Karpas-422 (cell line): Measurements from ENCODE around the gene GRID2IP. TPM values are rescaled to one million over a fixed set of nuclear protein-coding genes. Genes with fewer than 3 reads are reported as not detected.

Experiments used
- DNase-seq: peaks from one replicate; pipeline ENCODE4 v3.0.0-alpha.2; 2015
- H2AFZ ChIP-seq: fragments of 200-600 bp; sonication (generic); 2 replicates; pipeline ENCODE4 v1.6.1; 2014; ENCODE audit warnings: antibody characterized with exemption, low read length, mixed read lengths
- H3K27ac ChIP-seq: fragments of 200-600 bp; sonication (generic); 2 replicates; pipeline ENCODE4 v1.5.1; 2014; ENCODE audit warnings: mild to moderate bottlenecking, low read length, moderate library complexity
- H3K27me3 ChIP-seq: fragments of 200-600 bp; sonication (generic); 2 replicates; pipeline ENCODE4 v1.6.1; 2014; ENCODE audit warnings: low read length, mixed read lengths
- H3K36me3 ChIP-seq: fragments of 200-600 bp; sonication (generic); 2 replicates; pipeline ENCODE4 v1.6.1; 2014; ENCODE audit warnings: low read length, mixed read lengths; ENCODE audit not compliant: insufficient read depth
- H3K4me1 ChIP-seq: fragments of 200-600 bp; sonication (generic); 2 replicates; pipeline ENCODE4 v1.6.1; 2014; ENCODE audit warnings: mild to moderate bottlenecking, low read length, mixed read lengths
- H3K4me2 ChIP-seq: fragments of 200-600 bp; sonication (generic); 2 replicates; pipeline ENCODE4 v1.6.1; 2014; ENCODE audit warnings: low read length, low read depth, mild to moderate bottlenecking; ENCODE audit not compliant: poor library complexity, severe bottlenecking
- H3K4me3 ChIP-seq: fragments of 200-600 bp; sonication (generic); 2 replicates; pipeline ENCODE4 v1.5.1; 2014; ENCODE audit warnings: mild to moderate bottlenecking, antibody characterized with exemption, low read length, mixed read lengths
- H3K79me2 ChIP-seq: fragments of 200-600 bp; sonication (generic); 2 replicates; pipeline ENCODE4 v1.6.1; 2014; ENCODE audit warnings: mild to moderate bottlenecking, low read length, mixed read lengths
- H3K9ac ChIP-seq: fragments of 200-600 bp; sonication (generic); 2 replicates; pipeline ENCODE4 v1.6.0; 2014; ENCODE audit warnings: low read length
- H3K9me2 ChIP-seq: fragments of 200-600 bp; sonication (generic), shearing (Covaris generic); replicated peaks from 2 replicates; pipeline ENCODE4 v1.6.0; 2014; ENCODE audit warnings: mild to moderate bottlenecking, low read length, moderate library complexity; ENCODE audit not compliant: insufficient read depth
- H3K9me3 ChIP-seq: fragments of 300-700, 200-600 bp; sonication (generic); 2 replicates; pipeline ENCODE4 v1.6.1; 2014; ENCODE audit warnings: low read length, mixed read lengths
- H4K20me1 ChIP-seq: fragments of 200-600 bp; sonication (generic); 2 replicates; pipeline ENCODE4 v1.6.1; 2014; ENCODE audit warnings: mild to moderate bottlenecking, antibody characterized with exemption, low read length, low read depth; ENCODE audit not compliant: insufficient read depth
- total RNA-seq: library from RNA; depleted of rRNA; stranded (reverse); fragments of >200 nt; shearing (Covaris generic); gene quantifications from 2 replicates; pipeline ENCODE4 v1.2.3, GENCODE V29; 2014; ENCODE audit warnings: low replicate concordance

Gene GRID2IP
- total RNA-seq, 1 experiment from 2014 or later, result not detected

DNA sequence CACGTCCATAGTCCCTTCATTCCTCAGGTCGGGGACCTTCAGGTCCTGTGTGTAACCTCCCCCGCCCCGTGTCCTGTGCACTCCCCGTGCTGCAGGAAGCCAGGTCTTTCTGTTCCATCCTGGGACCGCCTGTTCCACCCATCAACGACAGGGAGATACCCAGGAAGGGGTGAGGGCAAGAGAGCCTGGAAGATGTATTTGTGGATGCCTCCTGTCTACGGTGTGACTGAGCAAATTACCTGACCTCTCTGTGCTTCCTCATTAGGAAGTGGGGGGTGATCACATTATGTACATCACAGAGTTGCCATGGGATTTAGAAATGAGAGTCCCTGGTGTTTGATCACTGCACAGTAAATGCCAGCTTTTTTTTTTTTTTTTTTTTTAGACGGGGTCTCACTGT is 46.3 kb downstream of the GRID2IP start:
- Histone ChIP-seq H3K36me3 (no peaks in the 10 kb centered on the region), H3K9me3 (no peaks in the 10 kb centered on the region), H3K27me3 (no peaks in the 10 kb centered on the region), H2AFZ (peak overlapping the region; percentile 96; the same call in 1 of the 2 replicates), H3K9me2 (no peaks in the 10 kb centered on the region), H3K9ac (peak overlapping the region; percentile 60), H3K79me2 (no peaks in the 10 kb centered on the region), H3K4me2 (peak overlapping the region; percentile 79), H4K20me1 (no peaks in the 10 kb centered on the region), H3K4me1 (peaks cover 14% of the 10 kb centered on the region), H3K27ac (no peak overlapping the region), H3K4me3 (peak overlapping the region; percentile 73; the same call in 1 of the 2 replicates)
- no peak for DNase-seq

DNA sequence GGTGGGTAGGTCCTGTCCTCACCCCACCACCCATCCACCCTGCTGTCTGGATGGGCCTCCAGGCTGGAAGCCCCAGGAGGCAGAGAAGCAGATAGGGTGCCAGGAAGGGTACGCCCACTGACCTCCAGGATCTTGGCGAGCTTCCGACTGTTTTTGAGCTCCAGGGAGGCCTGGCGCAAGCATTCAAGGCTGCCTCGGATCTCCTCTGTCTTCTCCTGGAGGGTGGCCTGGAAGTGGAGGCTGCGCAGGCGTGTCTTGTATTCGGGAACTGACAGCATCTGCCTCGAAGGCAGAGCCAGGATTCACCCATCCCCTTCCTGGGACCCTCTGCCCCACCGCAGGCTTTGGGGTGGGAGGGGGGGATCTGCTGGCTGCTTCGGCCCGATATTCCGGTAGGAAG is 48.4 kb downstream of the GRID2IP start:
- Histone ChIP-seq H3K79me2 (no peaks in the 10 kb centered on the region), H3K4me3 (no peak overlapping the region), H3K4me2 (no peak overlapping the region), H3K36me3 (no peaks in the 10 kb centered on the region), H4K20me1 (no peaks in the 10 kb centered on the region), H3K9me3 (no peaks in the 10 kb centered on the region), H3K27me3 (no peaks in the 10 kb centered on the region), H3K9ac (no peak overlapping the region), H3K9me2 (no peaks in the 10 kb centered on the region), H2AFZ (no peak overlapping the region), H3K27ac (no peak overlapping the region), H3K4me1 (peaks cover 14% of the 10 kb centered on the region)
- no peak for DNase-seq

DNA sequence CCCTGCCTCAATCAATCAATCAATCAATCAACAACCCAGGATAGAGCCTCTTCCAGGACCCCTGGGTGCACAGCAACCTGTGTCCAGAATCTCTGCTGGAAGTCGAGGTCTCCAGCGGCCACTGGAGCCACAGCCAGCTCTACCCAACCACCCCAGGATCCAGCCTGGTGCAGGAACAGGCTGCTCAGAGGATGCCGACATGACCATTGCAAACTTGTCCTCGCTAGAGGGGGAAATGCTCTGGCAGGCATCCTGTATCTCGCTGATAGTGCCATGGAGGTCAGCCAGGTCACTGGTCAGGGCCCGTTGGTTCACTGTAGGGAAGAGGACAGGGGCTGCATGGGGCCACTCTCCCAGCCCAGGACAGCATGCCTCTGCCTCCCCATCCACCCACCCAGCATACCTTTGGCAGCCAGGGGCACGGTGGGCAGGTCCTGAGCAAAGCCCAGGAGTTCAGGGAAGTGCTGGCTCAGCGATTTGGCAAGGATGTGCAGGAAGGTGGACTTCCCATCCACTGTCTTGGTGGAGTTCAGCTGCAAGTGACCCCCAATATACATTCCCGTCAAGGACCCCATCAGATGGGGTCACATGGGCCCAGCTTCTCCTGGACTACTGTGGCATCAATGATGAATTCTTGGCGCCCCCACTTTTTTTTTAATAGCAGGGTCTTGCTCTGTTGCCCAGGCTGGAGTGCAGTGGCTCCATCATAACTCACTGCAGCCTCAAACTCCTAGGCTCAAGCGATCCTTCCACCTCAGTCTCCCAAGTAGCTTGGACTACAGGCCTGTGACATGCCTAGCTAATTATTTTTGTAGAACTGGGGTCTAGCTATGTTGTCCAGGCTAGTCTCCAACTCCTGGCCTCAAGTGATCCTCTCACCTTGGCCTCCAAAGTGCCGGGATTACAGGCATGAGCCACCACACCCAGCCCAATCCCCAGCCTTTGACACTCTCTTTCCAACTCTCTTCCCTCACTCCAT is 49.4 kb downstream of the GRID2IP start:
- DNase-seq, result no peak
- Histone ChIP-seq H3K27me3 (no peaks in the 10 kb centered on the region), H4K20me1 (no peaks in the 10 kb centered on the region), H2AFZ (no peak overlapping the region), H3K27ac (no peak overlapping the region), H3K4me2 (no peak overlapping the region), H3K4me1 (peaks cover 14% of the 10 kb centered on the region), H3K9ac (no peak overlapping the region), H3K36me3 (no peaks in the 10 kb centered on the region), H3K79me2 (no peaks in the 10 kb centered on the region), H3K4me3 (no peak overlapping the region), H3K9me2 (no peaks in the 10 kb centered on the region), H3K9me3 (no peaks in the 10 kb centered on the region)

DNA sequence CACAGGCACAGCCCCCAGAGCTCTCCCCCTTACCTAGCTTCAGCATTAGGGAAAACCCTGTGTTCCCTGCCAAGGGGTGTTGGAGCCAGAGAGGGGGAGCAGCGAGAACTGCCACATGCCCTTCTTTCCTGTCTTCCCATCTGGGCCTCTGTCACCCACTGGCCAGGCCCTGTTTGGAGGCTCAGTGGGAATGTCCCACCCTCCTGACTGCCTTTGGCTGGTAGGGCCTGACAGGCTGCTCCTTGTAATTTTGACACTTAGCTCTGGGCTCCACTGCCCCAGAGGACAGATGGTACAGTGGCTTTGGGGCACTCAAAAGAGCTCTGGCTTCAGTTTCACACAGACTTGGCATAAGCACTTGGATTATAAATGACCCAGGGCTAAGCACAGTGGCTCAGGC is 50.6 kb downstream of the GRID2IP start:
- no peak for DNase-seq
- Histone ChIP-seq H3K9me3 (no peaks in the 10 kb centered on the region), H3K79me2 (no peaks in the 10 kb centered on the region), H3K4me2 (no peak overlapping the region), H3K36me3 (no peaks in the 10 kb centered on the region), H3K9ac (no peak overlapping the region), H3K9me2 (no peaks in the 10 kb centered on the region), H2AFZ (no peak overlapping the region), H3K27ac (no peak overlapping the region), H4K20me1 (no peaks in the 10 kb centered on the region), H3K4me3 (no peak overlapping the region), H3K27me3 (no peaks in the 10 kb centered on the region), H3K4me1 (peaks cover 14% of the 10 kb centered on the region)

DNA sequence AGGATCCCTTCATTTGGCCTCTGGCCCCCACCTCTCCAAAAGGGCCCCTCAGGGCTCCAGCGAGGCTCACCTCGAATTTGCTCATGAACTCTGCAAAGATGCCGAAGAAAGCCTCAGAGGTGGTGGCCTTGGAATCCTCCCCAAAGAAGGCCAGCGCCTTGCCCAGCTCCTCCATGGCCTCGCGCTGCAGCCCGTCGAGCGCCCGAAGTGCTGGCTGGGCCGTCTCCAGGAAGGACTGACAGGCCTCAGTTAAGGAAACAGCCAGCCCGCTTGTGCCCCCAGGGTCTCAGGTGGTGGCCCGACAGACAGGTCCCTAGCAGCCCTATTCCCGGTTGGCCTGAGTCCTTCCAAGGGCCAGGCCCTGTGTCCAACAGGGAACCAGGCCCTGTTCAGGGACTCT is 53.3 kb downstream of the GRID2IP start:
- no peaks in the 10 kb centered on the region for H3K27me3 ChIP-seq
- H3K9ac ChIP-seq, result no peak overlapping the region
- no peaks in the 10 kb centered on the region for H3K9me3 ChIP-seq
- H3K27ac ChIP-seq, result no peak overlapping the region
- H3K4me3 ChIP-seq, result no peak overlapping the region
- no peaks in the 10 kb centered on the region for H4K20me1 ChIP-seq
- no peak for DNase-seq
- H3K36me3 ChIP-seq, result no peaks in the 10 kb centered on the region
- H2AFZ ChIP-seq, result no peak overlapping the region
- H3K9me2 ChIP-seq, result no peaks in the 10 kb centered on the region
- no peaks in the 10 kb centered on the region for H3K4me1 ChIP-seq
- no peaks in the 10 kb centered on the region for H3K79me2 ChIP-seq
- no peak overlapping the region for H3K4me2 ChIP-seq

DNA sequence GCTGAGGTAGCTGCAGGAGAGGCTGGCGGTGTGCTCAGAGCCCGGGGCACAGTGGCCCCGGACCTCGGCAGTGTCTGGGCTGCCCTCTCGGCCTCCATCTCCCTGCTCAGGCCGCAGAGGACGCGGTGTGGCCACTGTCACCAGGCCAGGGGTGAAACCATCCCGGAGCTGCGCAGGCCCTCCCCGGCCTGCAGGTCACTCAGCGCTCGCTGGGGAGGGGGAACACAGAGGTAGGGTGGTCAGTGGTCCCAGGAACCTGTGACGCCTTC is 53.7 kb downstream of the GRID2IP start:
- no peak overlapping the region for H2AFZ ChIP-seq
- H3K4me1 ChIP-seq, result no peaks in the 10 kb centered on the region
- no peaks in the 10 kb centered on the region for H3K79me2 ChIP-seq
- H3K9me2 ChIP-seq, result no peaks in the 10 kb centered on the region
- no peak overlapping the region for H3K27ac ChIP-seq
- no peaks in the 10 kb centered on the region for H3K27me3 ChIP-seq
- no peak overlapping the region for H3K4me3 ChIP-seq
- H4K20me1 ChIP-seq, result no peaks in the 10 kb centered on the region
- H3K9me3 ChIP-seq, result no peaks in the 10 kb centered on the region
- DNase-seq, result no peak
- H3K36me3 ChIP-seq, result no peaks in the 10 kb centered on the region
- H3K9ac ChIP-seq, result no peak overlapping the region
- no peak overlapping the region for H3K4me2 ChIP-seq

DNA sequence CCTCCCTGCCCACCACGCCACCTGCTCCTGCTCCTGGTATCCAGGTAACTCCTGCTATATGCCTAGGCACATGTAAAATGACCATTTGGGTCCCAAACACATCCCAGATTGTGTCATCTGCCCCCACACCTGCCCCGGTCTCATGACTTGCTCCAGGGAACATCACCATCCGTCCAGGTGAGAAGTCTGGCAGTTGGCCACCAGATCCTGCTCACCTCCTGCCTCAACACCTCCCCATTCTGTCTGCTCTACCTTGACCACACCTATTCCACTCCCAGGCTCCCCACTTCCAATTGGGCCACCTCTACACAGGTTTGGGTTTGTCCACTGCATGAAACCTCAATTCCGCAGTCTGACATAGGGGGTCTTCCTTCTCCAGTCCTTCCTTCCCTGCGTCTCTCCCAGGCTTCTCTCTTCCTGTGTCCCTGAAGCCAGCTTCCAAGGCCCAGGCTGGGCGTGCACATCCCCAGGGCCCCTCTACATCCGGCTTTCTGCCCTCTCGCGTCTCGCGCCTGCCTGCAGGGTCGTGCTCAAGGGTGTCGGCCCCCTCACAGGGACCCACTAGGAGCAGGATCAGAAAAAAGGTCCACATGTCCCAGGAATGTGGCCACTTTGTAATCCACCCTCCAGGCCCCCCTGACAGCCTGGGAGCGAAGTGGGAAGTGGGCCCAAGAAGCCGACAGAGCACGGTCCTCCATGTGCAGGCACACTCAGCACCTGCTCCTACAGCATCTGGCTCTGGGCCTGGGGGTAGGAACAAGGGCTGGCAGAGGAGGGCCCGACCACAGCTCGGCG is 54.2 kb downstream of the GRID2IP start:
- H3K79me2 ChIP-seq, result no peaks in the 10 kb centered on the region
- H3K4me1 ChIP-seq, result no peaks in the 10 kb centered on the region
- H3K27ac ChIP-seq, result no peak overlapping the region
- H3K27me3 ChIP-seq, result no peaks in the 10 kb centered on the region
- no peak overlapping the region for H3K4me2 ChIP-seq
- no peaks in the 10 kb centered on the region for H3K36me3 ChIP-seq
- no peaks in the 10 kb centered on the region for H3K9me3 ChIP-seq
- no peak for DNase-seq
- H2AFZ ChIP-seq, result no peak overlapping the region
- no peak overlapping the region for H3K9ac ChIP-seq
- H3K9me2 ChIP-seq, result no peaks in the 10 kb centered on the region
- H3K4me3 ChIP-seq, result no peak overlapping the region
- no peaks in the 10 kb centered on the region for H4K20me1 ChIP-seq

DNA sequence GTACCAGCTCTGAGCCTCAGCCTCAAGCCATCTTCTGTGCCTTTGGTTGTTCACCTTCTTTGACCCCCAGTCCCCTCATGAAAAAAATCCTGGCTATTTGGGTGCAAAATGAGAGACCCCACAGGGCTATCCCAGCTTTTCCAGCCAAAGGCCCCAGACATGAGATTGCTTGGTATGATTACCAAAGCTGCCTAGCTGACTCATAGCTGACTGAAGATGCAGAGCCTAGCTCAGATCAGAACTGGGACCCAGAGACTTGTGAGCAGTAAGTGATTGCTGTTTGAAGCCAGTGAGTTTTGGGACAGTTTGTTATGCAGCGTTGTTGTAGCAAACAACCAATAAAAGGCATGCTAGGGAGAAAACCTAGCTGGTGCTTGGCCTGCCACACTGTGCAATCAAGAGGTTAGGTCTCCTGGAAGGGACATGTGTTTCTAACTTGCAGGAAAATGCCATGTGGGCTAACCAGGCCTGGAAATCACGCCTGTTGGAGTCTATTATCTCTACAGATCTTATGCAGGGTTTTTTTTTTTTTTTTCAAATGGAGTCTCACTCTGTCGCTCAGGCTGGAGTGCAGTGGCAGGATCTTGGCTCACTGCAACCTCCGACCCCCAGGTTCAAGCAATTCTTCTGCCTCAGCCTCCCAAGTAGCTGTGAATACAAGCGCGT is 55.5 kb downstream of the GRID2IP start:
- no peaks in the 10 kb centered on the region for H3K9me3 ChIP-seq
- no peak overlapping the region for H3K4me3 ChIP-seq
- no peak overlapping the region for H3K4me2 ChIP-seq
- H2AFZ ChIP-seq, result no peak overlapping the region
- H3K9me2 ChIP-seq, result no peaks in the 10 kb centered on the region
- no peak overlapping the region for H3K9ac ChIP-seq
- no peak overlapping the region for H3K27ac ChIP-seq
- H3K36me3 ChIP-seq, result no peaks in the 10 kb centered on the region
- H3K27me3 ChIP-seq, result no peaks in the 10 kb centered on the region
- H4K20me1 ChIP-seq, result no peaks in the 10 kb centered on the region
- no peaks in the 10 kb centered on the region for H3K79me2 ChIP-seq
- no peaks in the 10 kb centered on the region for H3K4me1 ChIP-seq
- no peak for DNase-seq
